ENCODE data around the gene PCGF3.

Gene PCGF3

GRCh38 chr4:677431-678293, 28.0 kb upstream of the PCGF3 start:
- Histone ChIP-seq H3K27me3 (ENCODE audit: control insufficient read depth in 5 of 5, insufficient read depth in 4 of 5, low read length in 5 of 5) (no peaks in the 10 kb centered on the region), H3K4me1 (ENCODE audit: control insufficient read depth in 5 of 5, insufficient read depth in 5 of 5, low read length in 5 of 5) (peaks cover 3 to 45% (median 35%) of the 10 kb centered on the region in 5 donors), H3K9ac (ENCODE audit: low read length in 5 of 5) (no peak overlapping the region), H3K4me3 (ENCODE audit: low read depth in 1 of 5, low read length in 5 of 5) (no peak overlapping the region), H3K9me3 (ENCODE audit: control insufficient read depth in 5 of 5, low read length in 5 of 5) (no peaks in the 10 kb centered on the region), H3K27ac (ENCODE audit: low read depth, low read length) (no peak overlapping the region), H3K36me3 (ENCODE audit: control insufficient read depth in 5 of 5, insufficient read depth in 5 of 5, low read length in 5 of 5) (peaks cover 0 to under 1% (median 0%) of the 10 kb centered on the region in 5 donors)

GRCh38 chr4:678331-679103, 27.1 kb upstream of the PCGF3 start:
- Histone ChIP-seq H3K27ac (ENCODE audit: low read depth, low read length) (no peak overlapping the region), H3K4me3 (ENCODE audit: low read depth in 1 of 5, low read length in 5 of 5) (no peak overlapping the region), H3K36me3 (ENCODE audit: control insufficient read depth in 5 of 5, insufficient read depth in 5 of 5, low read length in 5 of 5) (no peaks in the 10 kb centered on the region), H3K27me3 (ENCODE audit: control insufficient read depth in 5 of 5, insufficient read depth in 4 of 5, low read length in 5 of 5) (no peaks in the 10 kb centered on the region), H3K4me1 (ENCODE audit: control insufficient read depth in 5 of 5, insufficient read depth in 5 of 5, low read length in 5 of 5) (peaks cover 2 to 46% (median 32%) of the 10 kb centered on the region in 5 donors), H3K9ac (ENCODE audit: low read length in 5 of 5) (no peak overlapping the region), H3K9me3 (ENCODE audit: control insufficient read depth in 5 of 5, low read length in 5 of 5) (no peaks in the 10 kb centered on the region)

GRCh38 chr4:679104-679481, 26.5 kb upstream of the PCGF3 start:
- peaks cover 1 to 50% (median 36%) of the 10 kb centered on the region in 5 donors for H3K4me1 ChIP-seq (ENCODE audit: control insufficient read depth in 5 of 5, insufficient read depth in 5 of 5, low read length in 5 of 5)
- H3K36me3 ChIP-seq (ENCODE audit: control insufficient read depth in 5 of 5, insufficient read depth in 5 of 5, low read length in 5 of 5) = no peaks in the 10 kb centered on the region
- no peak overlapping the region for H3K27ac ChIP-seq (ENCODE audit: low read depth, low read length)
- no peaks in the 10 kb centered on the region for H3K27me3 ChIP-seq (ENCODE audit: control insufficient read depth in 5 of 5, insufficient read depth in 4 of 5, low read length in 5 of 5)
- peak overlapping the region in 1 of 5 donors; percentile 25 for H3K9ac ChIP-seq (ENCODE audit: low read length in 5 of 5)
- no peaks in the 10 kb centered on the region for H3K9me3 ChIP-seq (ENCODE audit: control insufficient read depth in 5 of 5, low read length in 5 of 5)
- H3K4me3 ChIP-seq (ENCODE audit: low read depth in 1 of 5, low read length in 5 of 5) = no peak overlapping the region

GRCh38 chr4:679629-680028, 26.0 kb upstream of the PCGF3 start:
- H3K27me3 ChIP-seq (ENCODE audit: control insufficient read depth in 5 of 5, insufficient read depth in 4 of 5, low read length in 5 of 5) = no peaks in the 10 kb centered on the region
- peak overlapping the region in 1 of 5 donors; percentile 25 for H3K9ac ChIP-seq (ENCODE audit: low read length in 5 of 5)
- H3K4me3 ChIP-seq (ENCODE audit: low read depth in 1 of 5, low read length in 5 of 5) = no peak overlapping the region
- H3K4me1 ChIP-seq (ENCODE audit: control insufficient read depth in 5 of 5, insufficient read depth in 5 of 5, low read length in 5 of 5) = peaks cover 1 to 55% (median 38%) of the 10 kb centered on the region in 5 donors
- no peaks in the 10 kb centered on the region for H3K36me3 ChIP-seq (ENCODE audit: control insufficient read depth in 5 of 5, insufficient read depth in 5 of 5, low read length in 5 of 5)
- no peak overlapping the region for H3K27ac ChIP-seq (ENCODE audit: low read depth, low read length)
- no peaks in the 10 kb centered on the region for H3K9me3 ChIP-seq (ENCODE audit: control insufficient read depth in 5 of 5, low read length in 5 of 5)

- Histone ChIP-seq H3K4me1 (ENCODE audit: control insufficient read depth in 5 of 5, insufficient read depth in 5 of 5, low read length in 5 of 5) (peaks cover 1 to 51% (median 34%) of the 10 kb centered on the region in 5 donors), H3K36me3 (ENCODE audit: control insufficient read depth in 5 of 5, insufficient read depth in 5 of 5, low read length in 5 of 5) (peaks cover 0 to 2% (median 0%) of the 10 kb centered on the region in 5 donors), H3K27ac (ENCODE audit: low read depth, low read length) (no peak overlapping the region), H3K27me3 (ENCODE audit: control insufficient read depth in 5 of 5, insufficient read depth in 4 of 5, low read length in 5 of 5) (no peaks in the 10 kb centered on the region), H3K9me3 (ENCODE audit: control insufficient read depth in 5 of 5, low read length in 5 of 5) (no peaks in the 10 kb centered on the region), H3K4me3 (ENCODE audit: low read depth in 1 of 5, low read length in 5 of 5) (no peak overlapping the region), H3K9ac (ENCODE audit: low read length in 5 of 5) (peak overlapping the region in 1 of 5 donors; percentile 38)
Measured at GRCh38 chr4:680091-680490, 25.5 kb upstream of the PCGF3 start.

GRCh38 chr4:680551-680927, 25.1 kb upstream of the PCGF3 start:
- Histone ChIP-seq H3K4me1 (ENCODE audit: control insufficient read depth in 5 of 5, insufficient read depth in 5 of 5, low read length in 5 of 5) (peaks cover 1 to 46% (median 30%) of the 10 kb centered on the region in 5 donors), H3K27me3 (ENCODE audit: control insufficient read depth in 5 of 5, insufficient read depth in 4 of 5, low read length in 5 of 5) (no peaks in the 10 kb centered on the region), H3K27ac (ENCODE audit: low read depth, low read length) (no peak overlapping the region), H3K36me3 (ENCODE audit: control insufficient read depth in 5 of 5, insufficient read depth in 5 of 5, low read length in 5 of 5) (peaks cover 0 to 4% (median 2%) of the 10 kb centered on the region in 5 donors), H3K9ac (ENCODE audit: low read length in 5 of 5) (peak overlapping the region in 2 of 5 donors; percentile 10 to 69), H3K4me3 (ENCODE audit: low read depth in 1 of 5, low read length in 5 of 5) (peak overlapping the region in 4 of 5 donors; percentile 48 to 65 (median 54)), H3K9me3 (ENCODE audit: control insufficient read depth in 5 of 5, low read length in 5 of 5) (no peaks in the 10 kb centered on the region)

- H3K9ac ChIP-seq (ENCODE audit: low read length in 5 of 5) = peak overlapping the region in 3 of 5 donors; percentile 10 to 69 (median 23)
- peak overlapping the region in 4 of 5 donors; percentile 48 to 65 (median 54) for H3K4me3 ChIP-seq (ENCODE audit: low read depth in 1 of 5, low read length in 5 of 5)
- H3K36me3 ChIP-seq (ENCODE audit: control insufficient read depth in 5 of 5, insufficient read depth in 5 of 5, low read length in 5 of 5) = peaks cover 0 to 9% (median 3%) of the 10 kb centered on the region in 5 donors
- no peaks in the 10 kb centered on the region for H3K9me3 ChIP-seq (ENCODE audit: control insufficient read depth in 5 of 5, low read length in 5 of 5)
- H3K27ac ChIP-seq (ENCODE audit: low read depth, low read length) = no peak overlapping the region
- H3K27me3 ChIP-seq (ENCODE audit: control insufficient read depth in 5 of 5, insufficient read depth in 4 of 5, low read length in 5 of 5) = no peaks in the 10 kb centered on the region
- peaks cover 1 to 42% (median 25%) of the 10 kb centered on the region in 5 donors for H3K4me1 ChIP-seq (ENCODE audit: control insufficient read depth in 5 of 5, insufficient read depth in 5 of 5, low read length in 5 of 5)
Measured at GRCh38 chr4:680928-681645, 24.5 kb upstream of the PCGF3 start.

- H3K36me3 ChIP-seq (ENCODE audit: control insufficient read depth in 5 of 5, insufficient read depth in 5 of 5, low read length in 5 of 5) = peaks cover 0 to 9% (median 3%) of the 10 kb centered on the region in 5 donors
- no peaks in the 10 kb centered on the region for H3K9me3 ChIP-seq (ENCODE audit: control insufficient read depth in 5 of 5, low read length in 5 of 5)
- no peak overlapping the region for H3K27ac ChIP-seq (ENCODE audit: low read depth, low read length)
- no peak overlapping the region for H3K9ac ChIP-seq (ENCODE audit: low read length in 5 of 5)
- H3K4me3 ChIP-seq (ENCODE audit: low read depth in 1 of 5, low read length in 5 of 5) = no peak overlapping the region
- peaks cover 2 to 47% (median 30%) of the 10 kb centered on the region in 5 donors for H3K4me1 ChIP-seq (ENCODE audit: control insufficient read depth in 5 of 5, insufficient read depth in 5 of 5, low read length in 5 of 5)
- H3K27me3 ChIP-seq (ENCODE audit: control insufficient read depth in 5 of 5, insufficient read depth in 4 of 5, low read length in 5 of 5) = no peaks in the 10 kb centered on the region
Measured at GRCh38 chr4:681736-682451, 23.7 kb upstream of the PCGF3 start.

GRCh38 chr4:682490-683172, 23.0 kb upstream of the PCGF3 start:
- H3K27me3 ChIP-seq (ENCODE audit: control insufficient read depth in 5 of 5, insufficient read depth in 4 of 5, low read length in 5 of 5) = no peaks in the 10 kb centered on the region
- H3K36me3 ChIP-seq (ENCODE audit: control insufficient read depth in 5 of 5, insufficient read depth in 5 of 5, low read length in 5 of 5) = peaks cover 0 to 9% (median 3%) of the 10 kb centered on the region in 5 donors

More at GRCh38 chr4:682490-683172, 23.0 kb upstream of the PCGF3 start:
- Histone ChIP-seq H3K27ac (ENCODE audit: low read depth, low read length) (no peak overlapping the region), H3K4me1 (ENCODE audit: control insufficient read depth in 5 of 5, insufficient read depth in 5 of 5, low read length in 5 of 5) (peaks cover 4 to 51% (median 37%) of the 10 kb centered on the region in 5 donors), H3K9ac (ENCODE audit: low read length in 5 of 5) (no peak overlapping the region), H3K4me3 (ENCODE audit: low read depth in 1 of 5, low read length in 5 of 5) (no peak overlapping the region), H3K9me3 (ENCODE audit: control insufficient read depth in 5 of 5, low read length in 5 of 5) (no peaks in the 10 kb centered on the region)

Data from subcutaneous abdominal adipose tissue (tissue), 5 donors.